CD4-positive, alpha-beta T cell (primary cell): ENCODE results near the gene SUPT20HL1. TPM values are rescaled to one million over a fixed set of nuclear protein-coding genes. Genes with fewer than 3 reads are reported as not detected.

Experiments used
- ATAC-seq: fragments of 200-7000 bp; cut with Tn5 transposase; one replicate; pipeline ENCODE4 v1.10.0; 2022; ENCODE audit warnings: mild to moderate bottlenecking; ENCODE audit not compliant: poor library complexity
- CTCF ChIA-PET: fragments of 350-600 bp; sonication (Branson Sonifier 250); formaldehyde crosslinking; loops from one replicate; lab custom pipeline; 2021; ENCODE audit warnings: antibody characterized with exemption, inconsistent platforms; lab: Charles Lee
- POLR2A ChIA-PET: fragments of 350-600 bp; sonication (Branson Sonifier 250); formaldehyde crosslinking; loops from one replicate; lab custom pipeline; 2021; ENCODE audit warnings: antibody characterized with exemption, inconsistent platforms; lab: Charles Lee
- DNase-seq, 14 experiments: peaks; one replicate each; pipeline ENCODE4 v3.0.0-alpha.2; 2013 to 2020; ENCODE audit warnings: mixed read lengths in 2 of 14
- H3K27ac ChIP-seq, 2 donors: one replicate each; pipeline versions ENCODE4 v1.5.1 to v1.7.0; 2013; ENCODE audit warnings: low read length in 2 of 2, low read depth in 1 of 2, mild to moderate bottlenecking in 1 of 2
- H3K27me3 ChIP-seq, 2 experiments: 1 replicate in 1 of 2; 2 replicates in 1 of 2; pipeline versions ENCODE4 v1.6.1 to v1.7.0; 2013; ENCODE audit warnings: low read length in 2 of 2, control low read depth in 1 of 2, mild to moderate bottlenecking in 1 of 2, moderate library complexity in 1 of 2; ENCODE audit not compliant: insufficient read depth in 2 of 2, control insufficient read depth in 1 of 2
- H3K36me3 ChIP-seq: one replicate; pipeline ENCODE4 v1.6.1; 2013; ENCODE audit warnings: low read length, control low read depth; ENCODE audit not compliant: insufficient read depth
- H3K4me1 ChIP-seq: one replicate; pipeline ENCODE4 v1.6.1; 2013; ENCODE audit warnings: low read length, control low read depth; ENCODE audit not compliant: insufficient read depth
- H3K4me3 ChIP-seq: one replicate; pipeline ENCODE4 v1.5.1; 2013; ENCODE audit warnings: mild to moderate bottlenecking, low read length, moderate library complexity
- H3K9me3 ChIP-seq, 2 experiments: 1 replicate in 1 of 2; 2 replicates in 1 of 2; pipeline versions ENCODE4 v1.6.1 to v1.7.0; 2013; ENCODE audit warnings: low read length in 2 of 2, mild to moderate bottlenecking in 2 of 2, control low read depth in 1 of 2, moderate library complexity in 1 of 2; ENCODE audit not compliant: control insufficient read depth in 1 of 2, insufficient read depth in 1 of 2
- H3K27ac Mint-ChIP-seq: one replicate; pipeline ENCODE4 v1.8.0; 2020; ENCODE audit warnings: mixed read lengths
- H3K27me3 Mint-ChIP-seq: one replicate; pipeline ENCODE4 v1.8.0; 2021; ENCODE audit warnings: mixed read lengths
- H3K36me3 Mint-ChIP-seq: one replicate; pipeline ENCODE4 v1.8.0; 2021; ENCODE audit warnings: low read depth, mixed read lengths
- H3K4me1 Mint-ChIP-seq: one replicate; pipeline ENCODE4 v1.8.0; 2021; ENCODE audit warnings: low read depth, mixed read lengths
- H3K4me3 Mint-ChIP-seq: one replicate; pipeline ENCODE4 v1.8.0; 2020; ENCODE audit warnings: mild to moderate bottlenecking, mixed read lengths
- H3K9me3 Mint-ChIP-seq: one replicate; pipeline ENCODE4 v1.8.0; 2020; ENCODE audit warnings: mixed read lengths
- CTCF ChIP-seq: fragments of 200-600 bp; IDR thresholded peaks from one replicate; pipeline ENCODE4 v1.8.0; 2022; ENCODE audit warnings: antibody characterized with exemption, mild to moderate bottlenecking
- intact Hi-C, 2 experiments: fragments of 100-400 bp; cut with DNase I in 1 of 2; cut with micrococcal nuclease in 1 of 2; formaldehyde crosslinking; loops; one replicate each; pipeline versions ENCODE4 v1.15.1 to v1.9.0; 2023 to 2025; cut with DNase I, micrococcal nuclease
- total RNA-seq, 174 experiments: library from RNA in 2 of 174; stranded (reverse) in 2 of 174; gene quantifications; one replicate each; pipeline ENCODE4 v1.2.3 and lab custom pipeline; 2021 to 2026

Gene SUPT20HL1
- total RNA-seq, 2 experiments from 2014 or later: not detected

DNA sequence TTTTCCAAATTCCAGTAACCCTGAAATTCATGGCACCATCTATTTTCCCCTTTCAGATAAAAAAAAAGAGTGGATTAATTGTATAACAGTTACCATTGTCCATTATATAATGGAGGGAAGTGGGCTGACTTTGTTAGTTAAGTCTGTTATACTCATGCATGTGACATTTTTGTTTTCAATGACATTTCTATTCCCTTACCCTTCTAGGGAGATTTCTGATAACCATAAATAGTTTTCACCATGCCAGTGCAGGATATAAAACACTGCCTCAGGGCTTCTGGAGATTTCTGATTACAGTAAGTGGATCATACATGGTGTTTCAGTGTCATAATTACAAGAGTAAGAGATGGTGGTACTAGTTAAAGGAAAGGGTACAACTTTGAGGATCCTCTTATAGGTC is 45.5 kb downstream of the SUPT20HL1 start:
- no peaks in the 10 kb centered on the region for H3K27me3 Mint-ChIP-seq
- no peak overlapping the region for H3K4me3 Mint-ChIP-seq
- no peaks in the 10 kb centered on the region for H3K9me3 ChIP-seq
- DNase-seq (no peak), ATAC-seq (no peak)
- POLR2A ChIA-PET: no interaction called here
- H3K9me3 Mint-ChIP-seq: no peaks in the 10 kb centered on the region
- no peak overlapping the region for H3K27ac Mint-ChIP-seq
- no peaks in the 10 kb centered on the region for H3K4me1 Mint-ChIP-seq
- no peak for TF ChIP-seq CTCF
- H3K36me3 ChIP-seq: no peaks in the 10 kb centered on the region
- no peaks in the 10 kb centered on the region for H3K27me3 ChIP-seq
- CTCF ChIA-PET: no interaction called here
- H3K4me3 ChIP-seq: no peak overlapping the region
- H3K27ac ChIP-seq: no peak overlapping the region
- intact Hi-C loops: loop anchor here in 1 of 2 experiments (10.0 kb wide), 1 partner anchor 49 kb away; no protein-coding TSS in a partner anchor
- H3K4me1 ChIP-seq: no peaks in the 10 kb centered on the region
- H3K36me3 Mint-ChIP-seq: no peaks in the 10 kb centered on the region

Other genes starting within 250 kb of the SUPT20HL1 start
- 10 to 100 TPM; 44.2 to 50.1 TPM for gene ZFX, start 210.9 kb upstream of the SUPT20HL1 start, total RNA-seq
- gene SUPT20HL2, start 46.6 kb upstream of the SUPT20HL1 start, total RNA-seq: not detected
- 10 to 100 TPM; 12.5 to 12.6 TPM for gene PDK3, start 104.6 kb downstream of the SUPT20HL1 start, total RNA-seq